ENCODE measurements around the gene MSI2. TPM values are rescaled to one million over a fixed set of nuclear protein-coding genes. Genes with fewer than 3 reads are reported as not detected.

Gene MSI2
- total RNA-seq, 1 donor from 2014 or later: 181 TPM

GRCh38 chr17:57632294-57632693 lies 376.0 kb downstream of the MSI2 start:
- no peaks in the 10 kb centered on the region for H3K9me3 Mint-ChIP-seq
- no peak overlapping the region for H3K27ac Mint-ChIP-seq
- H3K4me1 Mint-ChIP-seq (ENCODE audit: low read depth): no peaks in the 10 kb centered on the region
- no peaks in the 10 kb centered on the region for H3K27me3 Mint-ChIP-seq (ENCODE audit: low read depth)
- no peak overlapping the region for H3K4me3 Mint-ChIP-seq (ENCODE audit: low read depth)
- intact Hi-C loops (cut with micrococcal nuclease): no loop called here
- DNase-seq (ENCODE audit: low spot score): no peak
- H3K36me3 Mint-ChIP-seq (ENCODE audit: low read depth): peaks cover 38% of the 10 kb centered on the region

GRCh38 chr17:57633236-57633635 lies 376.9 kb downstream of the MSI2 start:
- intact Hi-C loops (cut with micrococcal nuclease): no loop called here
- H3K27ac Mint-ChIP-seq: no peak overlapping the region
- peaks cover 29% of the 10 kb centered on the region for H3K36me3 Mint-ChIP-seq (ENCODE audit: low read depth)
- no peaks in the 10 kb centered on the region for H3K27me3 Mint-ChIP-seq (ENCODE audit: low read depth)
- DNase-seq (ENCODE audit: low spot score): no peak
- no peak overlapping the region for H3K4me3 Mint-ChIP-seq (ENCODE audit: low read depth)
- H3K4me1 Mint-ChIP-seq (ENCODE audit: low read depth): no peaks in the 10 kb centered on the region
- H3K9me3 Mint-ChIP-seq: no peaks in the 10 kb centered on the region

DNA sequence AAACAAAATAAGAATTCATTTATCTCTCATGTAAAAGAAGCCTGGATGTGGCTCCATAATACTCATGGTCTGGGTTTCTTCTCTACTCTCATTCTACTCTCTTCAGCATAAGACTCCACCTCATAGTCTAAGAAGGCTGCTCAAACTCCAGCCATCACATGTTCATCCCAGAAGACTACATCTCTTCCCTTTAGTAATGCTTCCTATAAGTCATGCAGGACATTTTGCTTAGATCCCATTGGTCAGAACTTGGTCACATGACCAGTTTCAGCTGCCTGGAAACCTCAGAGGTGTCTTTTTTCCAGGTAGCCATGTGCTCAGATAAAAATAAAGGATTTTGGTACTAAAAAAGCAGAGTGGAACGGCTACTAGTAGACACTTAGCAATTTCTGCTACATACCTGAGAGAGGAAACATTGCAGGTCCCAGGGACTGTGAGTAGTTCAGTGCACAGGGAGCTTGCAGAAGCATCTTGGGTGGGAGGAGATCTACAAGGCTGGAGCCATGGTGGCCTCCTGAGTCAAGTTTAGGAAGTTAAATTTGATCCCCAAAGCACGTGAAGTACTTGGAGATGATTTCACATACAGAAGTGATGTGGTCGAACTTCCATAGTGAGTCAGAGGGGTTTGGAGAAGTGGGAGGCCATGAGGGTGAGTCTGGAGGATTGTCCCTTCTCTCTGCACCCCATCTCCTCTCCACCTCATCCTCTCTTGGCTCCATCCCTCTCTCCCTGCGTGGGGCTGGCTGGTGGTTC lies 378.6 kb downstream of the MSI2 start:
- Mint-ChIP-seq H3K27ac (no peak overlapping the region), H3K4me1 (ENCODE audit: low read depth) (no peaks in the 10 kb centered on the region), H3K9me3 (no peaks in the 10 kb centered on the region), H3K4me3 (ENCODE audit: low read depth) (no peak overlapping the region), H3K27me3 (ENCODE audit: low read depth) (no peaks in the 10 kb centered on the region), H3K36me3 (ENCODE audit: low read depth) (peaks cover 25% of the 10 kb centered on the region)
- intact Hi-C loops (cut with micrococcal nuclease): no loop called here
- DNase-seq (ENCODE audit: low spot score): no peak

- no peaks in the 10 kb centered on the region for H3K4me1 Mint-ChIP-seq (ENCODE audit: low read depth)
- intact Hi-C loops (cut with micrococcal nuclease): no loop called here
- no peak for DNase-seq (ENCODE audit: low spot score)
- H3K4me3 Mint-ChIP-seq (ENCODE audit: low read depth): no peak overlapping the region
- H3K9me3 Mint-ChIP-seq: no peaks in the 10 kb centered on the region
- no peaks in the 10 kb centered on the region for H3K27me3 Mint-ChIP-seq (ENCODE audit: low read depth)
- H3K27ac Mint-ChIP-seq: no peak overlapping the region
- H3K36me3 Mint-ChIP-seq (ENCODE audit: low read depth): peaks cover 26% of the 10 kb centered on the region
Observed at GRCh38 chr17:57636274-57636673, 380.0 kb downstream of the MSI2 start.

DNA sequence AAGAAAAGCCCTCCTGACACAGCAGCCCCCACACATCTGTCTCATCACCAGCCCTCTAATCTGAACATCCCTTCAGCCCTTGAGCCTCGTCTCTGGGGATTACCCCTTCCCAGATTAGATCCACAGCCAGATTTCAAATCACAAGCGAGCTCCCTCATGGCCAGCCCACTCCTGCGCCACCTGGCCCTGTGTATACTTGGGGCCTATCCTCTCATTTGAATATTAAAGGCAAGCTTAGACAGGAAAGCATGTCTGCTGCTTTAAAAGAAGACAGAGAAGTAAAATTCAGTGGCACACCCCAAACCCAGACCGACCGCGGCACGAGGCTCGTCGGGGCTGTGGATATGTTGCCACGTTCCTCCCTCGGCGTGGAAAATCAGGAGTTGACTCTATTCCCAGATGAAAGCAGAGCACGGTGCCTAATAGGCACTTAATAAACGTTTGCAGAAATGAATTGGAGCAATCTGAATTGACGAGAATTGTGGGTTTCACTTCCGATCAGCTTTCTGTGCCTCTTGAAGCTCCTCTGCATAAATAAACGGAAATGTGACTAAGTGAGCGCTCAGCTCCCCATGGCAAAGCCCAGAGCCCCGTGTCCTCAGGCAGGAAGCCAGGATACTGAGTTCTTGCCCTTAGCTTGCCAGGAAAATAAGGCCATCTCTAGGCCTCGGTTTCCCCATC lies 380.8 kb downstream of the MSI2 start:
- Mint-ChIP-seq H3K27ac (no peak overlapping the region), H3K4me3 (ENCODE audit: low read depth) (no peak overlapping the region)

GRCh38 chr17:57637666-57638010 lies 381.3 kb downstream of the MSI2 start:
- intact Hi-C loops (cut with micrococcal nuclease): no loop called here
- Mint-ChIP-seq H3K9me3 (no peaks in the 10 kb centered on the region), H3K36me3 (ENCODE audit: low read depth) (peaks cover 17% of the 10 kb centered on the region), H3K27ac (no peak overlapping the region), H3K4me3 (ENCODE audit: low read depth) (no peak overlapping the region), H3K4me1 (ENCODE audit: low read depth) (no peaks in the 10 kb centered on the region), H3K27me3 (ENCODE audit: low read depth) (no peaks in the 10 kb centered on the region)
- DNase-seq (ENCODE audit: low spot score): no peak

More for the DNA sequence above, 380.8 kb downstream of the MSI2 start:
- intact Hi-C loops (cut with micrococcal nuclease): no loop called here
- H3K4me1 Mint-ChIP-seq (ENCODE audit: low read depth): no peaks in the 10 kb centered on the region
- H3K9me3 Mint-ChIP-seq: no peaks in the 10 kb centered on the region
- DNase-seq (ENCODE audit: low spot score): no peak
- H3K27me3 Mint-ChIP-seq (ENCODE audit: low read depth): no peaks in the 10 kb centered on the region
- peaks cover 22% of the 10 kb centered on the region for H3K36me3 Mint-ChIP-seq (ENCODE audit: low read depth)

DNA sequence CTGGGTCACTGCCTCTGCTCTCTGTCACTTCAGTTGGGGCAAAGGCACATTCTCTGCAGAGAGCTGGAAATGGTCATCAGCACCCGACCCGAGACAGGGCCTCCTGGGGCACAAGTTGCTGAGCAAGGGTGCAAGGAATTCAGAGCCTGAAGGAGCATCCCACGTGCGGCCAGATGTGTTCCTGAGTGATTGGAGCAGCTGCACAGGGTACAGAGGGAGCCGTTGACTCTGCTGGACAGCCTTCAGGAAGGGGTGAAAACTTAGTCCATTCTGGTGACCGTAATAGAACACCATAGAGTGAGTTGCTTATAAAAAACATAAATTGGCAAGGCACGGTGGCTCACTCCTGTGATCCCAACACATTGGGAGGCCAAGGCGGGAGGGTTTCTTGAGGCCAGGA lies 382.0 kb downstream of the MSI2 start:
- Mint-ChIP-seq H3K9me3 (no peaks in the 10 kb centered on the region), H3K4me1 (ENCODE audit: low read depth) (no peaks in the 10 kb centered on the region), H3K27ac (no peak overlapping the region), H3K4me3 (ENCODE audit: low read depth) (no peak overlapping the region), H3K27me3 (ENCODE audit: low read depth) (no peaks in the 10 kb centered on the region), H3K36me3 (ENCODE audit: low read depth) (peaks cover 10% of the 10 kb centered on the region)
- DNase-seq (ENCODE audit: low spot score): no peak
- intact Hi-C loops (cut with micrococcal nuclease): no loop called here

DNA sequence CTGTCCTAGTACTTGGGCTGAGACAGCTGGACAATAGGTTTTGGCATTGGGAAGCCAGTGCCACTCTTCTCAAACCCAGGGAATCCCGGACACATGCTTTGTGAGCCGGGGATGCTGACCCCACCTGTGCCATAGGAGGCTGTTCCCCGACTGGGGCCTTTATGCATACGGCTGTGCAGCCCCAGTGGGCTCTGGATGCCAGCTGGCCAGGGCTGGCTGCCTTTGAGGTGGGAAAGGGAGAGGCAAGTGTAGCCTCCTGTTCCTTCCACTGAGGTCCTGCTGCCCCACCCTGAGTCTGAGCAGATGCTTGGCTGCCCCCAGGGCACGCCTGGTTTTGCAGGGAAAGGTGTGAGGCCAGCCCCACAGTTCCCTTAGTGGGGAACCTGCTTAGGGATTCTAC lies 383.1 kb downstream of the MSI2 start:
- no peak overlapping the region for H3K27ac Mint-ChIP-seq
- no peak overlapping the region for H3K4me3 Mint-ChIP-seq (ENCODE audit: low read depth)
- H3K36me3 Mint-ChIP-seq (ENCODE audit: low read depth): peaks cover 3% of the 10 kb centered on the region
- no peaks in the 10 kb centered on the region for H3K27me3 Mint-ChIP-seq (ENCODE audit: low read depth)
- DNase-seq (ENCODE audit: low spot score): no peak
- H3K9me3 Mint-ChIP-seq: no peaks in the 10 kb centered on the region
- intact Hi-C loops (cut with micrococcal nuclease): no loop called here
- no peaks in the 10 kb centered on the region for H3K4me1 Mint-ChIP-seq (ENCODE audit: low read depth)

DNA sequence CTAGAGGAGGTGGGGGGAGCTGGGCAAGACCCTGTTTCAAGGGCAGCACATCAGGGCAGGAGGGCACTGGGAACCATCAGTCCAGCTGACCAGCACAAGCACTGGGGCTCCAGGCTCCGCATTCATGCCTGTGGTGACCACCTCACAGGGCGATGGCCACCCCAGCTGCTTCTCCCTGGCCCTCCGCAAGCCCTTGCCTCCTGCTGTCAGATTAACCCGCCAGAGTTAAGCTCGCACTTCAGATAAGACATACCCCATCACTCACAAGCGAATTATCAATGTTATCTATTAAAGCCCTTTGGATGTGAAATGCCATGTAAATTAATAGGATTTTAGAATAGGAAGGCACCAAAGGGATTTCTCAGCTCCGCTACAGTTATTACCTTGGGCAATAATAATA lies 383.8 kb downstream of the MSI2 start:
- DNase-seq (ENCODE audit: low spot score): no peak
- intact Hi-C loops (cut with micrococcal nuclease): no loop called here
- H3K36me3 Mint-ChIP-seq (ENCODE audit: low read depth): peaks cover 3% of the 10 kb centered on the region
- H3K4me3 Mint-ChIP-seq (ENCODE audit: low read depth): no peak overlapping the region
- H3K9me3 Mint-ChIP-seq: no peaks in the 10 kb centered on the region
- H3K27me3 Mint-ChIP-seq (ENCODE audit: low read depth): no peaks in the 10 kb centered on the region
- H3K4me1 Mint-ChIP-seq (ENCODE audit: low read depth): no peaks in the 10 kb centered on the region
- no peak overlapping the region for H3K27ac Mint-ChIP-seq

- H3K4me1 Mint-ChIP-seq (ENCODE audit: low read depth): peaks cover 9% of the 10 kb centered on the region
- intact Hi-C loops (cut with micrococcal nuclease): no loop called here
- no peaks in the 10 kb centered on the region for H3K9me3 Mint-ChIP-seq
Observed at GRCh38 chr17:57641761-57642160, 385.4 kb downstream of the MSI2 start.

DNA sequence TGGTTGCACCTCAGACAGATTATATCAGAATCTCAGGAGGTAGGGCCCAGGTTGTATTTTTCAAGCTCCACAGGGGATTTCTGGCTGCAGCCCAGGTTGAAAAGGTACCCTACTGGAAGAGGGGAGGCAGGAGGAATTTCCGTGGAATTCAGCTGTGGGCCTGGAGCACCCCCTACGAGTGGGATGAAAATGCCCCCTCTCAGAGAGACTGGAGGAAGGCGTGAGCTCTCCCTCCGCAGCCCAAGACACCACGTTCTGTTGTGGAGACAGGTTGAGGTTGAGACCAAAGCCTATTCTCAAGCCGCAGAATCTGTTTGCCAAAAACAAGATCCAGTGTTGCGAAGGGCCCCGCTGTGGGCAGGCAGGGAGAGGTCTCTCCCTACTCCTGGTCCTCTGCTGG lies 386.7 kb downstream of the MSI2 start:
- intact Hi-C loops (cut with micrococcal nuclease): no loop called here
- peaks cover 6% of the 10 kb centered on the region for H3K36me3 Mint-ChIP-seq (ENCODE audit: low read depth)
- H3K27me3 Mint-ChIP-seq (ENCODE audit: low read depth): no peaks in the 10 kb centered on the region
- no peaks in the 10 kb centered on the region for H3K9me3 Mint-ChIP-seq
- no peak overlapping the region for H3K4me3 Mint-ChIP-seq (ENCODE audit: low read depth)
- DNase-seq (ENCODE audit: low spot score): no peak
- no peak overlapping the region for H3K27ac Mint-ChIP-seq
- peaks cover 9% of the 10 kb centered on the region for H3K4me1 Mint-ChIP-seq (ENCODE audit: low read depth)

More at GRCh38 chr17:57641761-57642160, 385.4 kb downstream of the MSI2 start:
- DNase-seq (ENCODE audit: low spot score): no peak
- Mint-ChIP-seq H3K4me3 (ENCODE audit: low read depth) (no peak overlapping the region), H3K27ac (no peak overlapping the region), H3K36me3 (ENCODE audit: low read depth) (peaks cover 6% of the 10 kb centered on the region), H3K27me3 (ENCODE audit: low read depth) (no peaks in the 10 kb centered on the region)

GRCh38 chr17:57644326-57644725 lies 388.0 kb downstream of the MSI2 start:
- Mint-ChIP-seq H3K27ac (no peak overlapping the region), H3K36me3 (ENCODE audit: low read depth) (peaks cover 6% of the 10 kb centered on the region), H3K27me3 (ENCODE audit: low read depth) (no peaks in the 10 kb centered on the region), H3K4me3 (ENCODE audit: low read depth) (no peak overlapping the region), H3K9me3 (no peaks in the 10 kb centered on the region), H3K4me1 (ENCODE audit: low read depth) (peaks cover 9% of the 10 kb centered on the region)
- intact Hi-C loops (cut with micrococcal nuclease): no loop called here
- DNase-seq (ENCODE audit: low spot score): no peak

- no peaks in the 10 kb centered on the region for H3K27me3 Mint-ChIP-seq (ENCODE audit: low read depth)
- H3K9me3 Mint-ChIP-seq: no peaks in the 10 kb centered on the region
- H3K36me3 Mint-ChIP-seq (ENCODE audit: low read depth): peaks cover 6% of the 10 kb centered on the region
- no peak for DNase-seq (ENCODE audit: low spot score)
- H3K4me3 Mint-ChIP-seq (ENCODE audit: low read depth): no peak overlapping the region
- intact Hi-C loops (cut with micrococcal nuclease): loop anchor here (2.0 kb wide), 1 partner anchor 45 kb away; no protein-coding TSS in a partner anchor
- H3K27ac Mint-ChIP-seq: peak overlapping the region; percentile 77
- peaks cover 9% of the 10 kb centered on the region for H3K4me1 Mint-ChIP-seq (ENCODE audit: low read depth)
Observed at GRCh38 chr17:57645950-57646665, 389.8 kb downstream of the MSI2 start.

Measured in activated T-helper 2 cell treated with anti-CD3 and anti-CD28 coated beads, Interferon-gamma antibody, Interleukin-2, Interleukin-4, amounts not matched to agents 10 μg/mL and 5 μg/mL and 100 μg/mL, durations not matched to agents 14 hours and 24 hours and 36 hours (primary cell).